NCI-H2227 (cell line): ENCODE results near the gene PTPRN2.
"Not testable (repeated sequence)": the region's sequence is repeated elsewhere in the genome, so short reads cannot be mapped to it uniquely, and the experiment has no call there.

ENCODE experiments used
- DNase-seq: peaks from one replicate; lab custom pipeline; 2025; ENCODE audit not compliant: unreplicated experiment; lab: John Stamatoyannopoulos, UW

PTPRN2 gene

DNA sequence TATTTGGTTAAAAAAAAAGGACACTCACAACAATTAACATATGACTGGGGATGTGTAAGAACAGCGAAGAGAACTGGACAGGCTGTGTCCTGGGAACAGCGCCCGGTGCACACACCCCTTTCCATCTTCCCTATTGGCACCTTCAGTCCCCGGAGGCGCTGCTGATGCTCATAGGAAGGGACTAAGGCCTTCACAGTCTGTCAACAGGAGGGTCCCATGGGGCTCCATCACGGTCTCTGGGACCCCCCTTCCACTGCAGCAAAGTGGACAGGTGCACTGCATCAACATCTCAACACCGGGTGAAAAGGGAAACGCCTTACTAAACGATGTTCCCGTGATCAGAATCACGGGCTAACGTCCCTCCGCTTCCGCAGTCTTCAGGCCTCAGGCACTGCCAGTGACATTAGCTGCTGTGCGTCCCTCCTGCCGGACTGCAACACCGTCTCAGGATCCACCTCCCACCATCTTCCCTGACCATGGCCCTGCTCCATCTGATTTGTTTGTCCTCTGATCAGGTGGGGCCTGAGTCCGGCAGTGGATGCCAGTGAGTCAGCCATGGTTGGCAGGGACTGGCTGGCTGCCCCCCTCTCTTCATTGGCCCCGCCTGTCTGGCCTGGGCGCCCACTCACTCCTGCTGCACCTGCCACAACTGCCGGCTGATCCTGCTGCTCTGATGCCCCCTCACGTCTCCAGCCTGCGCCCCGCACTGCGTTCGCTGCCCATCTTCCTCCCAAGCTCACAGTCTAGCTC is 636.1 kb downstream of the PTPRN2 start:
- DNase-seq, result no peak

DNA sequence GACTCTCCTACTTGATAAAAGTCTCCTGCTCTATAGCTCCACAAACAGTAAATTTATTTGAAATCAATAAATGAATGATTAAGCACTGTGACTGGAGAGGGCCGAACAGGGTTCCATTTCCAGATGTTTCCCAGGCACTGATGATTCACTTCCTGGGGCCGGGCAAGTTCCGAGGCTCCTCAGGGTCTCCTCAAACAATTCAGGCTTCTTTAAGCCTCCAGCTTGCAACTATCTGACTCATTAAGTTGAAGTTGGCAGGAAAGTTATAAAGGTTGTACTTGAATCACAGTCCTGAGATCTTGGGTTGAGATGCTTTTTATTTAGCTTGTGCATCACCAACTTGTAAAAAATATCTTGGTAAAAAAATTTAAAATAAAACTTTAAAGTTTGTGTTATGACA is 637.9 kb downstream of the PTPRN2 start:
- DNase-seq, result no peak

DNA sequence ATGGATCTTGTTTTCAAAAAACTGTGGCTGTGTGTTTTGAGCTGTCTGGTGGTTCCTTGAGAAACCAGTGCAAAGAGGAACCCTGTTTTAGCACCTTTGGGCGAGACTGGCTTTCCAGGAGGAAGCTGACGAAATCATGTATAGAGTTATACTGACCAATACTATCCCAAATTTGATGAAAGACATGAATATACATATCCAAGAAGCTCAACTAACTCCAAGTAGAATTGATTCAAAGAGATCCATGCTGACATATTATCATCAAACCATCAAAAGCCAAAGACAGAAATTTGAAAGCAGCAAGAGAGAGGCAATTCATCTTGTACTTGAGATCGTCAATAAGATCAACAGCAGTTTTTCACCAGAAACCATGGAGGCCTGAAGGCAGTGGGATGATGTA is 640.1 kb downstream of the PTPRN2 start:
- DNase-seq, result no peak

DNA sequence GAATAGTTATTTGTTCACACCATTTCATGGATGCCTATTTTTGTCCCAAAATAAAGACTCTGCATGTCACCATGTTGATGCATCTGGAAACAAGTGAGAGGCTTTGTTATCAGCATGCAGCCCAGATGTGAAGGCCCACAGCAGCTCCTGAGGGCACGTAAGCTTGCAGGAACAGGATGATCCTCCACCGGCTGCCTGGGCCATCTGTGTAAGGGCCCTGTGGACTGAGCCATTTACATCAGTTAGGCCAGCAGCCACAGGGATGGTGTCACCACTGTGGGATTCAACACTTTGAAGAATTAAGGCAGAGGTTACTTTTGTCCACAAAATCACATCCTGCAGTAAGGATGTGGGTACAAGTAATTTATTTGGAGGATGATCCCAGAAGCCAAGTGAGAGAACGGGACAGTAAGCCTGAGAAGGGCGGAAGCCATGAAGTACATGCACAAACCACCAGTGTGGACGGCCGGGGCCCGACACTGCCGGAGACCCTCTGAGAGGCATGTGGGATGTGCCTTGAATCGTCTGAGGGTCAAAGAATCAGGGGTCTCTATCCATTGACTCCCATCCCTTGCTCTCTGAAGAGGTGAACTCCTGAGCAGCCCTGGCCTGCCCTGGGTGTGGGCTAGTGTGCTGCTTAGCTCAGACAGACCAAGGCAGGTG is 641.1 kb downstream of the PTPRN2 start:
- DNase-seq, result no peak

DNA sequence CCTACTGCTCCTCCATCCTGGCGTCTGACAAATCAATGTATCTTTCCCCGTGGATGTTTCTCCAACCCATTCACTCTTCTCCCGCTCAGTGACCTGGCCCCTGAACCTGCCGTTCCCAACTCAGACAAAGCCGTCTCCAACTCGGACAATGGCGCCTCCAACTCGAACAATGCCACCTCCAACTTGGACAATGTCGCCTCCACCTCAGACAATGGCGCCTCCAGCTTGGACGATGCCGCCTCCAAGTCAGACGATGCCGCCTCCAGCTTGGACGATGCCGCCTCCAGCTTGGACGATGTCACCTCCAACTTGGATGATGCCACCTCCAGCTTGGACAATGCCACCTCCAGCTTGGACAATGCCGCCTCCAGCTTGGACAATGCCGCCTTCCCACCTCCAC is 642.2 kb downstream of the PTPRN2 start:
- DNase-seq, result no peak

DNA sequence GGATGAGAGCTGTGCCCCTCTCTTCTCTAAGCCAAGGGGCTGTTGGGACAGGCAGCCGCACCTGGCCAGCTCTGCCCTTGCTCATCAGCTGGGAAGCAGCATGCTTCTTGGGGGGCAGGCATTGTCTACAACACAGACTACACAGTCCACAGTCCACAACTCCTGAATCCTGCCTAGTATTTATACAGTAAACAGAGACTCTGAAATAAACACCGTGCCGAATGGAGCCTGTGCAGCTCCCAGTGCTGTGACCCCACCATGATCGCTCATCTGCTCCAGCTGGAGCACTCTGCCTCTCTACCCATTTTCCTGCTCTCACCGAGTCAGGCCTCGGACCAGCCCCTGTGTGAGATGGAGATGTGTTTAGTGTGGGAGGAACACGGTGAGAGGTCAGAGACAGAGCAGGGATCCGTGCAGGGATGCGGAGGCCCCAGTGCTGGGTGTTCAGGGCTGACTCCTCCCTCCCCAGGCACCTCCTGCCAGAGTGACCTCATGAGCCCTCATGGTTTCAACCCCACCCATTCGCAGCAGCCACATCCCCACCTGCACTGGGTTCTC is 642.8 kb downstream of the PTPRN2 start:
- no peak for DNase-seq

DNA sequence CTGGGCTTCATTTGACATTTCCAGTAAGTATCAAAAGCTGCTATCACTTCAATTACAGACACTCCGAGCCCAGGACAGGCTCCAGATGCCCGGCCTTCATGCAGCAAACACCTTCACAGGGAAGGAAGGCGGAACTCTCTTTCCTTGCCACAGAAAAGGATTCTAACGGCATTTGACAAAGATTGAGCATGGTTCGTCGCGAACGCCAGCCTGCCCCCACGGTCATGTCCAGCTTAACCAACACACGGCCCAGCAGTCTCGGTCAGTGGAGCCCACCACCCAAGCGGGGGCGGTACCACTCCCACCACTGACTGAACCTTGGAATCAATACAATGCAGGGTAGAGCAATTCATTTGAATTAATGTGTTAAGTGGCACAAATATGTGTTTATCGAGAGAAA is 643.6 kb downstream of the PTPRN2 start:
- no peak for DNase-seq

DNA sequence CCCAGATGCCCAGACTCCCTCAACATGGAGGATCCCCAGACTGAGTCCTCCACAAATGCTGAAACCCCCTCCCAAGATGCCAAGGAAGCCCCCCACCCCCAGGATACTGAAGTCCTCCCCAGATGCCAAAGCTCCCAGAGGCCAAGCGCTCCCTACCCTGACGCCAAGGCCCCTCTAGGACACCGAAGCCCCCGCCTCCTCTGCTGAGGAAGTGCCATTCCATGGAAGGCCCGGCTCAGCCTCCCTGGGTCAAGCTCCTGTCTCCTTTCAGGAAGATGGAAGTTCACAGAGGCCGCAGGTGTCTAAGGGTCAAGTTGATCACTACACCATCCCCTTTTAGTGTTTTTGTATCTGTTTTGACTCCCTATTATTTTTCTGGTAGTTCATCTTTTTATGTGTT is 644.1 kb downstream of the PTPRN2 start:
- no peak for DNase-seq

DNA sequence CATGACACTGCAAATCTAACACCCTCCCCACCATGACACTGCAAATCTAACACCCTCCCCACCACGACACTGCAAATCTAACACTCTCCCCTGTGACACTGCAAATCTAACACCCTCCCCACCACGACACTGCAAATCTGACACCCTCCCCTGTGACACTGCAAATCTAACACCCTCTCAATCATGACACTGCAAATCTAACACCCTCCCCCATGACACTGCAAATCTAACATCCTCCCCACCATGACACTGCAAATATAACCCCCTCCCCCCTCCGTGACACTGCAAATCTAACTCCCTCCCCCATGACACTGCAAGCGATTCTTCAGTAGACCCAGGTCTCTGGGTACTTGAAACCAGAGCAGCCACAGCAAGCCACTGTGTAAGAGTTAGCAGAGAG is 646.4 kb downstream of the PTPRN2 start:
- DNase-seq, result no peak

DNA sequence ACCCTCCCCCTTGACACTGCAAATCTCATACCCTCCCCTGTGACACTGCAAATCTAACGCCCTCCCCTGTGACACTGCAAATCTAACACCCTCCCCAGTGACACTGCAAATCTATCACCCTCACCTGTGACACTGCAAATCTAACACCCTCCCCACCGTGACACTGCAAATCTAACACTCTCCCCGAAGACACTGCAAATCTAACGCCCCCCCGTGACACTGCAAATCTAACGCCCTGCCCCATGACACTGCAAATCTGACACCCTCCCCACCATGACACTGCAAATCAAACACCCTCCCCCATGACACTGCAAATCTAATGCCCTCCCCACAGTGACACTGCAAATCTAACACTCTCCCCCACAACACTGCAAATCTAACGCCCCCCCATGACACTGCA is 647.1 kb downstream of the PTPRN2 start:
- no peak for DNase-seq

DNA sequence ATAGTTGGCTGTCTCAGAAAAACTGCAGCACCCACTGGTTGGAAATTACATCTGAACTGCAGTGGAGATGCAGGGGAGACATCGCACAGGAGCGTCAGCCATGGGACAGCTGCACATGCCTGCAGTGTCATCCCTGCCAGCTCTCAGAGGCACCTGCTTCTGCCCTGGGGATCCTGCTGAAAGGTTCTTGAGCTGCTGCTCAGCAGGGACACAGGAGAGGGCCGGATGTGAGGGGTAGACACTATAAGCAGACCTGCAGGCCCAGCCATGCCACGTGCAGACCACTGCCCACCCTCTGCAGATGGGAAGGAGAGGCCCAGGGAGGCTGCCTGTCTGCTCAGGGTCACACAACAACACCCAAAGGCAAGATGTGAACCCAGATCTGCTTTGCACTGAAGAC is 649.4 kb downstream of the PTPRN2 start:
- DNase-seq, result no peak

DNA sequence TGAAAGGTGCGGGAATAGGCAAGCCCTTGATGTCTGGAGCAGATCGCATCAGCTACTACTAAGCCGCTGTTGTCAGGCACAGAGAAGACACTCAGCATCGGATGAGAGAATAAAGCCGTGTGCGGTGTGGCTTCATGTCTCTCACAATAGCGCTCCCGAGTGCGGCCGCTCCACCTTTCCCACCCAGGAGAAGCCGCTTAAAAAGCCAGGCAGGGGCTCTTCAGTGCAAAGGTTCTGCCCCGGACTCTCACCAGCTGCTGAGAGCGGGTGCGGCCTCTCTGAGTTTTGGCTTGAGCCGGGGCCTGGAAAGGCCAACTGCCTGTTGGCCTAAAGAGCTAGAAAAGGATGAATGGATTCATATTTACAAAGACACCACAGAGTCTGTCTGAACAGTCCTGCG is 650.2 kb downstream of the PTPRN2 start:
- no peak for DNase-seq

DNA sequence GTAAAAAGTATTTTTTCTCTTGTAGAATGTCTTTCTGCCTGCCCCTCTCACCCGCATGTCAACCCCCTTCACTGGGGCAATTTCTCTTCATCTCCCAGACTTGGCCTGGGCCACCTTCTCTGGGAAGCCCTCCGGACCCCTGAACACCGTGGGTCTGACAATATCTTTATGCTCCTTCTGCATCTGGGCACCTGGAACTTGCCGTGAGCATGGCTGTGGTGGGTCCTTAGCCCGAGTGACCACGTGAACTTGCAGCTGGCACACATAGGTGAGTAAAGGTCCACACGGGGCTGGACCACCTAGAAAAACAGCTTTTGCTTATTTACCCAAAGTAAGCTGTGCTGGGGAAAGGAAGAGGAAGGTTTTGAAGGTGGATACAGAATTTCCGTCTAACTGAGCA is 650.6 kb downstream of the PTPRN2 start:
- DNase-seq, result no peak

DNA sequence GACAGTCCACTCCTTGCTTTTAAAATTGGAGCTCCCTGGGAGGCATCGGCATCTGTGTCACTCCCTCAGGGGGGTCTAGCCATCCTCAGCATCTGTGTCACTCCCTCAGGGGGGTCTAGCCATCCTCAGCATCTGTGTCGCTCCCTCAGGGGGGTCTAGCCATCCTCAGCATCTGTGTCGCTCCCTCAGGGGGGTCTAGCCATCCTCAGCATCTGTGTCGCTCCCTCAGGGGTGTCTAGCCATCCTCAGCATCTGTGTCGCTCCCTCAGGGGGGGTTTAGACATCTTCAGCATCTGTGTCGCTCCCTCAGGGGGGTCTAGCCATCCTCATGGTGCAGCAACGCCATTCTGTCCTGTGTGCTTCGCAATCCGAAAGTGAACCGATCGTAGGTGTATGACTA is 651.9 kb downstream of the PTPRN2 start:
- DNase-seq, result not testable (repeated sequence)

DNA sequence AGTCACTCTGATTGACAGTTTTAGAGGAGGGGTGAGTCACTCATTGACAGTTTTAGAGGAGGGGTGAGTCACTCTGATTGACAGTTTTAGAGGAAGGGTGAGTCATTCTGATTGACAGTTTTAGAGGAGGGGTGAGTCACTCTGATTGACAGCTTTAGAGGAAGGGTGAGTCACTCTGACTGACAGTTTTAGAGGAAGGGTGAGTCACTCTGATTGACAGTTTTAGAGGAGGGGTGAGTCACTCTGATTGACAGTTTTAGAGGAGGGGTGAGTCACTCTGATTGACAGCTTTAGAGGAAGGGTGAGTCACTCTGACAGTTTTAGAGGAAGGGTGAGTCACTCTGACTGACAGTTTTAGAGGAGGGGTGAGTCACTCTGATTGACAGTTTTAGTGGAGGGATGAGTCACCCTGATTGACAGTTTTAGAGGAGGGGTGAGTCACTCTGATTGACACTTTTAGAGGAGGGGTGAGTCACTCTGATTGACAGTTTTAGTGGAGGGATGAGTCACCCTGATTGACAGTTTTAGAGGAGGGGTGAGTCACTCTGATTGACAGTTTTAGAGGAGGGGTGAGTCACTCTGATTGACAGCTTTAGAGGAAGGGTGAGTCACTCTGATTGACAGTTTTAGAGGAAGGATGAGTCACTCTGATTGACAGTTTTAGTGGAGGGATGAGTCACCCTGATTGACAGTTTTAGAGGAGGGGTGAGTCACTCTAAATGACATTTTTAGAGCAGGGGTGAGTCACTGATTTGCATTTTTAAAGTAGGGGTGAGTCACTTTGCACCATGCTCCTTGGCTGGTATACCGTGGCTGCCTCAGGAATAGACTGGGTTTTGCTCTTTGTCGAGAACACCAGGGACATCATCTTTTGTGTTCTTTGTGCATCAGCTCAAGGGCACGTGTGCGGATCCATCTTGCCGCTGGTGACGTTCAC is 654.1 kb downstream of the PTPRN2 start:
- DNase-seq, result not testable (repeated sequence)

DNA sequence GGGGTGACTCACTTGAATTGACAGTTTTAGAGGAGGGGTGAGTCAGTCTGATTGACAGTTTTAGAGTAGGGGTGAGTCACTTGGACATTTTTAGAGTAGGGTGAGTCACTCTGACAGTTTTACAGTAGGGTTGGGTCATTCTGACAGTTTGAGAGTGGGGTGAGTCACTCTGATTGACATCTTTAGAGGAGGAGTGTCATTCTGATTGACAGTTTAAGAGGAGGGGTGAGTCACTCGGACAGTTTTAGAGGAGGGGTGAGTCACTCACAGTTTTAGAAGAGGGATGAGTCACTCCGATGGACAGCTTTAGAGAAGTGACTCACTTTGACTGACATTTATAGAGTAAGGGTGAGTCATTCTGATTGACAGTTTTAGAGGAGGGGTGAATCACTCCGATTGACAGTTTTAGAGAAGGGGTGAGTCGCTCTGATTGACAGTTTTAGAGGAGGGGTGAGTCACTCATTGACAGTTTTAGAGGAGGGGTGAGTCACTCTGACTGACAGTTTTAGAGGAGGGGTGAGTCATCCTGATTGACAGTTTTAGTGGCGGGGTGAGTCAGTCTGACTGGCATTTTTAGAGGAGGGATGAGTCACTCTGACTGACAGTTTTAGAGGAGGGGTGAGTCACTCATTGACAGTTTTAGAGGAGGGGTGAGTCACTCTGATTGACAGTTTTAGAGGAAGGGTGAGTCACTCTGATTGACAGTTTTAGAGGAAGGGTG is 655.0 kb downstream of the PTPRN2 start:
- DNase-seq, result no peak

DNA sequence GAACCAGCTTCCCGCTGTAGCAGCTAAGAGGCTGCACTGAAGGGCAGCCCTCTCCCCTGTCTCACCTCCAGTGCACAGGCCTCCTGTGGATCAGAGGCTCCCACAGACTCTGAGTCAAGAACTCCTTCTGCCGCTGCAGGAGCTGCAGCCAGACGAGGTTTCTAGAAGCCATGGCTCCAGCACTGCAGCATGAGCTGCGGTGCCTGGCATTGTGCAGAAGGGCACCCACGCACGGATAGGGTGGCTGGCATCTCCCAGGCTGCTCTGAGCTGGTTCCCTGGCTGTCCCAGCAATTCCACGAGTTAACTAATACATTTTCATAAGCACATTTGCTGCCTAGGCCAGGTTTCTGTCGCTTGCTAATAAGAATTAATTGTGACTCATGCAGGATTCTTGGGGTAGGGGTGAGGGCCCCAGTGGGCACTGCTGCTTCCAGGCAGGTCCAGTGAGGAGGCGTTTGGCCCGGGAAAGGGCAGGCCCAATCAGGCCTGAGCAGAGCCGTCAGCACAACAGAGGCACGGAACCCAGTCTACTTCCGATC is 656.6 kb downstream of the PTPRN2 start:
- no peak for DNase-seq

DNA sequence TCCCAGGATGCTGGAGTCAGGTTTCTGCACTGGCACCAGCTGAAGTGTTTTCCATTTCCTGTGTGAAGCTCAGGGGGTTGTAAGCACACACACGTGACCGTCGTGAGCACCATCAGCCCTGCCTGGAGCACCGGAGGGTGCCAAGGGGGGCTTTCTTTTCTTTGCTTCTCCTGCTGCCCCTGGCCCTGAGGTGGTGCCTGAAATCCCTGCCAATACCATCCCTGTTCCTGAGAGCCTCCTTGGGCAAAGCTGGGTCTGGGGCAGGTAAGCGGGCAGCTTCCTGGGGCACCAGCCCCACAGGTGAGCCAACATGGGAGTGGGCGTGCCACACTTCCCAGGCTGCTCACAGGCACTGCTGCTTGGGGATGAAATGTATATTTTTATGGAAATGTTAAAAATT is 657.2 kb downstream of the PTPRN2 start:
- DNase-seq, result no peak

DNA sequence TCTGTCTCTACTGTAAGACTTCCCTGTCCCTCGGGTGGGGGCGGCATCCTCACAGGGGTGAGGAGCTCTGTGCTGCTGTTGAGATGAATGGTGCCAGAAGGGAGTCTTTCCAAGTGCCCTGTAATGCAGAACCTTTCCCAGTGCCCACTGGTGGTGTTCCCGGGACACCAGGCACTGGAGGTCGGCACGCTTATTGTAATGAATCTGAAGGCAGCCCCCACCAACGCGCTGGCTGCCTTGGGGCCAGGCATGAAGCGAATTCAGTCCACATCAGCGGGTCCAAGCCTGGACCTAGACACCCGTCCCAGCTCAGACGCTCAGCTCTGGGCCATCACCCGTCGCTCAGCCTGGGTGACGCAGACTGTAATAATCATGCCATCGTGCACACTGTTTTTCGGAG is 658.0 kb downstream of the PTPRN2 start:
- DNase-seq, result no peak

DNA sequence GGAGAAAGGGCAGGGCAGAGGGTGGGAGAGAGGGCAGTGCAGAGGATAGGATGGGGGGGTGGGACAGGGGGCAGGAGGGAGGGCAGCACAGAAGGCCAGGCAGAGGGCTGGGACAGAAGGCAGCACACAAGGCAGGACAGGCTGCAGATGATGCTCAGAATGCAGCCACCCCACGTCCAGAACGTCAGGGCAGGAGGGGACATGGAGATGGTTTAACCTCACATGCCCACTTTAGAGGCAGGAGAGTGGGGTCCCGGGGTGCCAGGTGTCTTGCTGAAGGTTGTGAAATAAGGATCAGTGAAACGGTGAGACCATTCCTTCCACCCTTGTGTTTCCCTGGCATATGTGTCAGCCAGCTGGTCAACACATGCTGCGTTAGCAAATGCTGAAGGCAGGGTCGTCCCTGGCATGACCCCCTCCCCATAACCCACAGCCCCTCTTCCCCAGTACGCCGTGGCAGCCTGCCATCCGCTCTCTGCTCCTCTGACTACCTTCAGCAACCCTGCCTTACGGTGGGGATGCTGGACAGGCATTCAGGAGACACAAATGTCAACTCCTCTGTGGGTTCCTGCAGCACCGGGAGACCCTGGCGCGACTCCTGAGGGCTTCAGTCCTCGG is 658.7 kb downstream of the PTPRN2 start:
- no peak for DNase-seq
